HG03108 (cell line): ENCODE measurements around the gene TLX2.
A peak's percentile ranks its signal among the peaks of the same experiment; 100 is the strongest.

Experiments
- ATAC-seq: cut with Tn5 transposase; IDR thresholded peaks from one replicate; pipeline ENCODE4 v1.9.1; 2021; ENCODE audit warnings: moderate library complexity; ENCODE audit not compliant: unreplicated experiment

TLX2 gene

GRCh38 chr2:74496997-74497776 lies 17.1 kb upstream of the TLX2 start:
- ATAC-seq, result no peak

- no peak for ATAC-seq
These were observed 16.3 kb upstream of the TLX2 start for GRCh38 chr2:74497777-74498499.

GRCh38 chr2:74498500-74499266 lies 15.6 kb upstream of the TLX2 start:
- no peak for ATAC-seq

GRCh38 chr2:74499267-74499939 lies 14.8 kb upstream of the TLX2 start, which contains the start of gene LBX2:
Gene LBX2, minus strand, starts transcription at chr2:74499603. Its CDS starts 66 bp downstream, at chr2:74499537.
- ATAC-seq, result no peak

- no peak for ATAC-seq
These were observed 14.2 kb upstream of the TLX2 start for GRCh38 chr2:74499940-74500577.

GRCh38 chr2:74500578-74500946 lies 13.7 kb upstream of the TLX2 start:
- ATAC-seq, result no peak

- ATAC-seq, result no peak
These were observed 12.7 kb upstream of the TLX2 start for GRCh38 chr2:74501335-74502071.

GRCh38 chr2:74502147-74502719 lies 12.0 kb upstream of the TLX2 start:
- ATAC-seq, result no peak

GRCh38 chr2:74502720-74503505 lies 11.3 kb upstream of the TLX2 start:
- peak; percentile 35 for ATAC-seq

- no peak for ATAC-seq
These were observed 10.5 kb upstream of the TLX2 start for GRCh38 chr2:74503506-74504475.

GRCh38 chr2:74504591-74504990 lies 9.7 kb upstream of the TLX2 start:
- ATAC-seq, result no peak

- no peak for ATAC-seq
These were observed 8.6 kb upstream of the TLX2 start for GRCh38 chr2:74505448-74506246.

- peak; percentile 81 for ATAC-seq
These were observed 6.9 kb upstream of the TLX2 start, which contains the start of gene PCGF1 for GRCh38 chr2:74507145-74507925. Gene PCGF1, minus strand, starts transcription at chr2:74507695. Its CDS starts 27 bp downstream, at chr2:74507668.

GRCh38 chr2:74507926-74508520 lies 6.2 kb upstream of the TLX2 start:
- ATAC-seq, result peak; percentile 3

GRCh38 chr2:74510272-74510671 lies 4.0 kb upstream of the TLX2 start:
- ATAC-seq, result no peak
